ENCODE results near the gene ESF1.

The ESF1 gene

GRCh38 chr20:13672690-13673089 lies 112.0 kb downstream of the ESF1 start:
- no peak for DNase-seq

- DNase-seq, result no peak
Measured at GRCh38 chr20:13671916-13672378, 112.8 kb downstream of the ESF1 start.

GRCh38 chr20:13671512-13671911 lies 113.2 kb downstream of the ESF1 start:
- DNase-seq, result no peak

- no peak for DNase-seq
Measured at GRCh38 chr20:13670160-13670559, 114.6 kb downstream of the ESF1 start.

GRCh38 chr20:13665709-13666395 lies 118.9 kb downstream of the ESF1 start:
- DNase-seq, result no peak
